DOHH2 (cell line): ENCODE measurements around the gene ALK.

Experiments
- H3F3A ChIP-seq: fragments of 200-600 bp; sonication (generic), shearing (Covaris generic); 2 replicates; pipeline ENCODE4 v1.6.0; 2016; ENCODE audit warnings: antibody characterized with exemption, mild to moderate bottlenecking; ENCODE audit not compliant: control insufficient read depth, insufficient read depth
- H3K27ac ChIP-seq: fragments of 200-600 bp; sonication (generic); 2 replicates; pipeline ENCODE4 v1.5.1; 2014; ENCODE audit warnings: low read depth, mild to moderate bottlenecking, low read length, moderate library complexity
- H3K27me3 ChIP-seq: fragments of 200-600 bp; sonication (generic); 2 replicates; pipeline ENCODE4 v1.6.1; 2014; ENCODE audit warnings: mild to moderate bottlenecking, low read length, mixed read lengths; ENCODE audit not compliant: control insufficient read depth
- H3K36me3 ChIP-seq: fragments of 200-600 bp; sonication (generic); 2 replicates; pipeline ENCODE4 v1.6.1; 2014; ENCODE audit warnings: mild to moderate bottlenecking, low read length, moderate library complexity, mixed read lengths; ENCODE audit not compliant: control insufficient read depth
- H3K4me1 ChIP-seq: fragments of 200-600 bp; sonication (generic); 2 replicates; pipeline ENCODE4 v1.6.1; 2014; ENCODE audit warnings: mild to moderate bottlenecking, low read length, mixed read lengths; ENCODE audit not compliant: control insufficient read depth
- H3K4me2 ChIP-seq: fragments of 200-600 bp; sonication (generic); 2 replicates; pipeline ENCODE4 v1.6.0; 2014; ENCODE audit warnings: mild to moderate bottlenecking, low read length, moderate library complexity
- H3K4me3 ChIP-seq: fragments of 200-600 bp; sonication (generic); 2 replicates; pipeline ENCODE4 v1.5.1; 2014; ENCODE audit warnings: mild to moderate bottlenecking, low read length, mixed read lengths
- H3K79me2 ChIP-seq: fragments of 200-600 bp; sonication (generic); 2 replicates; pipeline ENCODE4 v1.6.1; 2014; ENCODE audit warnings: mild to moderate bottlenecking, low read length, mixed read lengths; ENCODE audit not compliant: control insufficient read depth
- H3K9me2 ChIP-seq: fragments of 200-600 bp; sonication (generic); replicated peaks from 2 replicates; pipeline ENCODE4 v1.6.1; 2014; ENCODE audit warnings: mild to moderate bottlenecking, low read length, mixed read lengths; ENCODE audit not compliant: control insufficient read depth
- H3K9me3 ChIP-seq: fragments of 200-600 bp; sonication (generic); 2 replicates; pipeline ENCODE4 v1.6.1; 2014; ENCODE audit warnings: antibody characterized with exemption, low read length, mixed read lengths; ENCODE audit not compliant: control insufficient read depth, insufficient read depth
- H4K20me1 ChIP-seq: fragments of 200-600 bp; sonication (generic); 2 replicates; pipeline ENCODE4 v1.6.0; 2014; ENCODE audit warnings: low read depth, mild to moderate bottlenecking, antibody characterized with exemption, low read length, moderate library complexity; ENCODE audit not compliant: control insufficient read depth, insufficient read depth
- CTCF ChIP-seq: fragments of 200-600 bp; sonication (generic); IDR thresholded peaks from one replicate; pipeline ENCODE4 v1.5.1; 2014; ENCODE audit warnings: antibody characterized with exemption, mild to moderate bottlenecking, low read depth, low read length; ENCODE audit not compliant: poor library complexity, severe bottlenecking
- EZH2phosphoT487 ChIP-seq: fragments of 200-600 bp; sonication (generic); IDR thresholded peaks from 2 replicates; pipeline ENCODE4 v1.6.1; 2017; ENCODE audit warnings: borderline replicate concordance, mild to moderate bottlenecking, antibody characterized with exemption, low read length, moderate library complexity, mixed read lengths

The ALK gene

DNA sequence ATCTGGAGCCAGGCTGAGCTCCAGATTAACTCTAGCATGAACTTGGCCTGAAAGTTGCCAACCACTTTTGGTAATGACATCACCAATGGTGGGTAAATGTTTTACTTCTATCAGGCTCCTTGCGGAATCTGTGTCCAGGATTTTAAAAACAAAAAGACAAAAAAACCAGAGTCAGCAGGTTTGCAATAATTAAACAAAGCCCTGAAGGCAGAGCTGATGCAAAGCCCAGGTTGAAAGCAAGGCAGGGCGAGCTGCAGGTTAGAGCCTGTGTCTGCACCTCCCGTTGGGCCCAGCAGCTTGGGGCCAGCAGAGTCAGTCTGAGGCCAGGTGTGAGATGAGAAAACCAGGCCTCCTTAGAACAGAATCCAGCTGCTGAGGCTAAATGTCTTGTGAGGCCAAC lies 29.1 kb upstream of the ALK start:
- Histone ChIP-seq H3K79me2 (no peaks in the 10 kb centered on the region), H3K9me2 (no peaks in the 10 kb centered on the region), H3K4me1 (no peaks in the 10 kb centered on the region), H3K27me3 (peaks cover 13% of the 10 kb centered on the region), H3K36me3 (no peaks in the 10 kb centered on the region), H4K20me1 (no peaks in the 10 kb centered on the region), H3F3A (no peaks in the 10 kb centered on the region), H3K4me2 (no peak overlapping the region), H3K27ac (no peak overlapping the region), H3K9me3 (no peaks in the 10 kb centered on the region), H3K4me3 (no peak overlapping the region)
- no peak for TF ChIP-seq CTCF
- no peak for TF ChIP-seq EZH2phosphoT487

DNA sequence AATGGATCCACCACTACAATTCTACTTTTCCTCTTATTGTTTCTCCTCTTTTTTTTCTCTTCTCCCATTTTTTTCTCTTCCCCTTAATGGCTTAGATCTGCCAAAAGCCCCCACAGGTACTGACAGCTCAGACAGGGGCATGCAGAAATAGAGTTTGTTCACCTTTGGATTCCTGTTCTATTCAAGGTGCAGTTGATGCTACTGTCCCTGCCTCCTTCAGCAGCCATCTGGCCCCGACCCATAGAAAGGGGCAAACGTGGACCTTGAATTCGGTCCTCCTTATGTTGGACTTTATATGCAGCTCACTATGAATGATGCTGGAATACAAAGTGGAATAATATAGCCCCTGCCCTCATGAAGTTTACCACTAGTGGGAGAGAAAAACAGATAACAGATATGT lies 27.7 kb upstream of the ALK start:
- Histone ChIP-seq H3K4me3 (no peak overlapping the region), H3K36me3 (no peaks in the 10 kb centered on the region), H3K27me3 (peaks cover 13% of the 10 kb centered on the region), H3K27ac (no peak overlapping the region), H3F3A (no peaks in the 10 kb centered on the region), H3K4me1 (no peaks in the 10 kb centered on the region), H3K9me2 (no peaks in the 10 kb centered on the region), H3K4me2 (no peak overlapping the region), H3K79me2 (no peaks in the 10 kb centered on the region), H4K20me1 (no peaks in the 10 kb centered on the region), H3K9me3 (no peaks in the 10 kb centered on the region)
- no peak for TF ChIP-seq EZH2phosphoT487
- TF ChIP-seq CTCF: no peak

DNA sequence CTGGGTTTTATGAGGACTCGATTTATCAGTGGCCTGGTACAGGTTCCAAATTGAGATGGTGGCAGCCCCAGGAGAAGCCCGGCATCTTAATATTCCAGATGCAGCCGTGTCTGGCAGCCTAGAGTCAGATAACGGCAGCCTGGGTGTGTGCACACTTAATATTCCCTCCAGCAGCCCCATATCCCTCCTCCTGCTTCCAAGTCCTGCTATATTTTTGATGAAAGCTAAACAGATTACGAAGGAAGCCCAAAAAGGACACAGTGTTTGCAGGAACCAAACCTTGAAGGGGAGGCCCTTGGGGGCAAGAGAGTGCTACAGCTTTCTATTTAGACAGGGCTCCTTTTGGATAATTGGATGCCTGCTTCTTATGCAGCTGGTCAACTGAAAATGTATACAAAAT lies 25.1 kb upstream of the ALK start:
- TF ChIP-seq CTCF (no peak), EZH2phosphoT487 (no peak)
- Histone ChIP-seq H3K27ac (no peak overlapping the region), H3K9me3 (no peaks in the 10 kb centered on the region), H3F3A (no peaks in the 10 kb centered on the region), H3K79me2 (no peaks in the 10 kb centered on the region), H4K20me1 (no peaks in the 10 kb centered on the region), H3K4me3 (no peak overlapping the region), H3K4me1 (no peaks in the 10 kb centered on the region), H3K36me3 (no peaks in the 10 kb centered on the region), H3K9me2 (no peaks in the 10 kb centered on the region), H3K4me2 (no peak overlapping the region), H3K27me3 (peaks cover 13% of the 10 kb centered on the region)

DNA sequence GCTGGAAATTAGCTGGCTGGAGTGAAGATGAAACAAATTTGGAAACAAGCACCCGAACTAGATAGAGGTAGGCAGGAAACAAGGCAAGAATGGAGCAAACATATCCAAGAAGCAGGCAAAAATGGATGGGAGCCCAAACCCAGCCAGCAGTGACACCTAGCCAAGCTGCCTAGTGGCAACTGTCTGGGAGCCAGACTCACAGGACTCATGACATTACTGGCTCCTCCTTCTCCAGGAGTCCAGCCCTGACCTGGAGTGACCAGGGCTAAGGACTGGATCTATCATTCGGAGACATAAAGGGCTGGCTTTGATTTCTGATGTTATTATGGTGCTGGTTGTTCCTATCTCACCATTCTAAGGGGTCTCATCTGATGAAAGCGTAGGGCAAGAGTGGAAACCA lies 21.3 kb upstream of the ALK start:
- H3K9me2 ChIP-seq: no peaks in the 10 kb centered on the region
- no peaks in the 10 kb centered on the region for H3K9me3 ChIP-seq
- H3K27ac ChIP-seq: no peak overlapping the region
- no peaks in the 10 kb centered on the region for H3F3A ChIP-seq
- no peaks in the 10 kb centered on the region for H3K79me2 ChIP-seq
- TF ChIP-seq CTCF (no peak), EZH2phosphoT487 (no peak)
- no peak overlapping the region for H3K4me3 ChIP-seq
- 0 out of 2 replicates have a peak, but pooled peaks cover 6% of the 10 kb centered on the region for H3K27me3 ChIP-seq
- H3K4me1 ChIP-seq: no peaks in the 10 kb centered on the region
- H3K4me2 ChIP-seq: no peak overlapping the region
- no peaks in the 10 kb centered on the region for H3K36me3 ChIP-seq
- no peaks in the 10 kb centered on the region for H4K20me1 ChIP-seq
